OCI-LY1 (cell line): Measurements from ENCODE around the gene RSPH1.

Source experiments
- H2AFZ ChIP-seq: fragments of 200-600 bp; sonication (generic), shearing (Covaris generic); 2 replicates; pipeline ENCODE4 v1.6.0; 2014; ENCODE audit warnings: antibody characterized with exemption, mild to moderate bottlenecking, low read length
- H3F3A ChIP-seq: fragments of 200-600 bp; sonication (generic), shearing (Covaris generic); 2 replicates; pipeline ENCODE4 v1.6.0; 2014; ENCODE audit warnings: mild to moderate bottlenecking, antibody characterized with exemption, low read length, moderate library complexity; ENCODE audit not compliant: insufficient read depth
- H3K27ac ChIP-seq: fragments of 200-600 bp; sonication (generic); 2 replicates; pipeline ENCODE4 v1.5.1; 2014; ENCODE audit warnings: low read length, mixed run types, mild to moderate bottlenecking, low read depth; ENCODE audit not compliant: poor library complexity, severe bottlenecking
- H3K27me3 ChIP-seq: fragments of 200-600 bp; sonication (generic); 2 replicates; pipeline ENCODE4 v1.6.0; 2014; ENCODE audit warnings: antibody characterized with exemption, mild to moderate bottlenecking, low read length, moderate library complexity; ENCODE audit not compliant: insufficient read depth
- H3K36me3 ChIP-seq: fragments of 200-600 bp; sonication (generic); 2 replicates; pipeline ENCODE4 v1.6.1; 2014; ENCODE audit warnings: mild to moderate bottlenecking, antibody characterized with exemption, low read length, moderate library complexity, mixed read lengths; ENCODE audit not compliant: insufficient read depth
- H3K4me1 ChIP-seq: fragments of 200-600 bp; sonication (generic); 2 replicates; pipeline ENCODE4 v1.5.1; 2014; ENCODE audit warnings: mild to moderate bottlenecking, low read length, moderate library complexity; ENCODE audit not compliant: insufficient read depth, severe bottlenecking
- H3K4me2 ChIP-seq: fragments of 200-600 bp; sonication (generic), shearing (Covaris generic); 2 replicates; pipeline ENCODE4 v1.6.1; 2014; ENCODE audit warnings: low read length
- H3K4me3 ChIP-seq: fragments of 200-600 bp; sonication (generic); 2 replicates; pipeline ENCODE4 v1.5.1; 2014; ENCODE audit warnings: low read length, low read depth, mild to moderate bottlenecking, mixed read lengths; ENCODE audit not compliant: poor library complexity, severe bottlenecking
- H3K79me2 ChIP-seq: fragments of 200-600 bp; shearing (Covaris generic); 2 replicates; pipeline ENCODE4 v1.6.1; 2016; ENCODE audit warnings: mixed run types, low read length, mixed read lengths; ENCODE audit not compliant: insufficient read depth
- H3K9ac ChIP-seq: fragments of 200-600 bp; sonication (generic), shearing (Covaris generic); 2 replicates; pipeline ENCODE4 v1.6.1; 2014; ENCODE audit warnings: mild to moderate bottlenecking, low read length, mixed read lengths
- H3K9me2 ChIP-seq: fragments of 200-600 bp; sonication (generic), shearing (Covaris generic); 2 replicates; pipeline ENCODE4 v1.6.1; 2014; ENCODE audit warnings: low read depth, mild to moderate bottlenecking, low read length, mixed read lengths
- H3K9me3 ChIP-seq: fragments of 200-600 bp; shearing (Covaris generic); 2 replicates; pipeline ENCODE4 v1.6.1; 2014; ENCODE audit warnings: low read length, mixed read lengths
- H4K20me1 ChIP-seq: fragments of 200-600 bp; sonication (generic), shearing (Covaris generic); 2 replicates; pipeline ENCODE4 v1.6.0; 2016; ENCODE audit warnings: mild to moderate bottlenecking, low read length; ENCODE audit not compliant: insufficient read depth
- EZH2 ChIP-seq: fragments of 200-600 bp; sonication (generic), shearing (Covaris generic); IDR thresholded peaks from 2 replicates; pipeline ENCODE4 v1.8.0; 2017; ENCODE audit warnings: borderline replicate concordance, mixed run types, mild to moderate bottlenecking, antibody characterized with exemption, low read length, moderate library complexity, mixed read lengths
- TF ChIP-seq, protein P1 (sequence below): fragments of 200-600 bp; sonication (generic), shearing (Covaris generic); IDR thresholded peaks from 2 replicates; pipeline ENCODE4 v1.5.1; 2017; ENCODE audit warnings: mild to moderate bottlenecking, antibody characterized with exemption, low read length, moderate library complexity, mixed read lengths

RSPH1 gene

DNA sequence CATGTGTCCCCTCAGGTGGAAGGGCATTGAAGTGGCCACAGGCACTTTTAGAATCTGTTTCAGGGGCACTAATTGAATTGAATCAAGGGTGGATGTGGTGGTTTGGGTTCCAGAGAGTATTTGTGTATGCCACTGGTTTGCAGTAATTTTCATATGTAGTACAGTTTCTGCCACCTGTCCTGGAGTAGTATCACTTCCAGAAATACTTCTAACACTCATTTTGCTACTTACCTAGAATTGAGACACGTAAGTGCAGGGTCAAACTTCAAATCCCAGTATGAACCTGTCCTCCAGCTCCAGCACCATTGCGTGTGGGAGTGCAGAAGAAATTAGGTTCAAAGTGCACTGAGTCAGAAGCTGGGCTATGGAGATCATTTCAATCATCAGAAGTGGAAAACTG, 26.8 kb downstream of the RSPH1 start:
- Histone ChIP-seq H3K27me3 (no peaks in the 10 kb centered on the region), H3K9me2 (no peaks in the 10 kb centered on the region), H3K4me2 (no peak overlapping the region), H3K27ac (no peak overlapping the region), H3F3A (no peaks in the 10 kb centered on the region), H3K4me3 (no peak overlapping the region), H3K4me1 (peaks cover 41% of the 10 kb centered on the region), H4K20me1 (no peaks in the 10 kb centered on the region), H3K36me3 (no peaks in the 10 kb centered on the region), H2AFZ (no peak overlapping the region), H3K79me2 (no peaks in the 10 kb centered on the region), H3K9ac (no peak overlapping the region), H3K9me3 (no peaks in the 10 kb centered on the region)
- no peak for TF ChIP-seq EZH2
- TF ChIP-seq, protein P1, sequence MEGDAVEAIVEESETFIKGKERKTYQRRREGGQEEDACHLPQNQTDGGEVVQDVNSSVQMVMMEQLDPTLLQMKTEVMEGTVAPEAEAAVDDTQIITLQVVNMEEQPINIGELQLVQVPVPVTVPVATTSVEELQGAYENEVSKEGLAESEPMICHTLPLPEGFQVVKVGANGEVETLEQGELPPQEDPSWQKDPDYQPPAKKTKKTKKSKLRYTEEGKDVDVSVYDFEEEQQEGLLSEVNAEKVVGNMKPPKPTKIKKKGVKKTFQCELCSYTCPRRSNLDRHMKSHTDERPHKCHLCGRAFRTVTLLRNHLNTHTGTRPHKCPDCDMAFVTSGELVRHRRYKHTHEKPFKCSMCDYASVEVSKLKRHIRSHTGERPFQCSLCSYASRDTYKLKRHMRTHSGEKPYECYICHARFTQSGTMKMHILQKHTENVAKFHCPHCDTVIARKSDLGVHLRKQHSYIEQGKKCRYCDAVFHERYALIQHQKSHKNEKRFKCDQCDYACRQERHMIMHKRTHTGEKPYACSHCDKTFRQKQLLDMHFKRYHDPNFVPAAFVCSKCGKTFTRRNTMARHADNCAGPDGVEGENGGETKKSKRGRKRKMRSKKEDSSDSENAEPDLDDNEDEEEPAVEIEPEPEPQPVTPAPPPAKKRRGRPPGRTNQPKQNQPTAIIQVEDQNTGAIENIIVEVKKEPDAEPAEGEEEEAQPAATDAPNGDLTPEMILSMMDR, result no peak

GRCh38 chr21:42468491-42469131, 27.4 kb downstream of the RSPH1 start:
- peaks cover 47% of the 10 kb centered on the region for H3K4me1 ChIP-seq
- H3K27ac ChIP-seq, result no peak overlapping the region
- H3K4me2 ChIP-seq, result no peak overlapping the region

DNA sequence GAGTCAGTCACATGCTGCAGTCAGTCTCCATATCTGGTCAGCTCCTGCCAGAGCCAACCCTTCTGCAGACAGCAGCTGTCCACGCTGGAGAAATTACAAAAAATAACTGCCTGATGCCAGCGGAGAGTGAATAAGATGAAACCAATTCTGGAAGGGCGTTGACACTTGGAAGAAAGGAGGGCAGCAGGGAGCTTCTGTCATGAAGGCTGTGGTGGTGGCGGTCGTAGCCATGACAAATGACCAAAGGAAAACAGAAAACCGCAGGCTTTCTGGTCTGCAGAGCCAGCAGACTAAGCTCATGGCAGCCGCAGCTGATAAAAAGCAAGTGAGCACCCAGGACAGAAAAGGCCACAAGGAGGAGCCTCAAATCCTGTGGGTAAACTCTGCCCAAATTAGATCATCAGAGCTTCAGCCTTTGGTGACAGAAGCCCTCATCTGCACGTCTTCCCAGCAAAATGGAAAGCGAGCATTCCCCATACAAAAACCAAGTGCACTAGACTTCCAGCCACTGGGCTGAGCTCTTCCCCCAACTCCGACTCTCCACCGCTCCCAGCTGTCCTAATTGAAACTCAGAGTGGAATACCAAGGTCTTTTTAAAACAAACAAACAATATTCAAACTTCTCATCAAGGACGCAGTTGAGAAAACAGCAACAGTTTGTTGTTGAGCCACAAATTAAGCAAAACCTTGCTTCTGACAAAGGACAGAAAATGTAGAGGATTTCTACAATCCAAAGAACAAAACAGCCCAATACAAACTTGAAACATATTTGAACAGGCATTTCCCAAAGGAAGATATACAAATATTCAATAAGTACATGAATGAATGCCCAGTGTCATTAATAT, 28.7 kb downstream of the RSPH1 start:
- no peaks in the 10 kb centered on the region for H3F3A ChIP-seq
- no peaks in the 10 kb centered on the region for H3K79me2 ChIP-seq
- H3K9ac ChIP-seq, result no peak overlapping the region
- no peaks in the 10 kb centered on the region for H4K20me1 ChIP-seq
- no peak overlapping the region for H3K4me2 ChIP-seq
- no peak for TF ChIP-seq EZH2
- TF ChIP-seq, protein P1, result peak; percentile 49
- H3K27ac ChIP-seq, result no peak overlapping the region
- H3K4me1 ChIP-seq, result peaks cover 60% of the 10 kb centered on the region
- H3K36me3 ChIP-seq, result no peaks in the 10 kb centered on the region
- no peak overlapping the region for H2AFZ ChIP-seq
- no peaks in the 10 kb centered on the region for H3K27me3 ChIP-seq
- H3K9me2 ChIP-seq, result no peaks in the 10 kb centered on the region
- no peak overlapping the region for H3K4me3 ChIP-seq
- no peaks in the 10 kb centered on the region for H3K9me3 ChIP-seq

More at GRCh38 chr21:42468491-42469131, 27.4 kb downstream of the RSPH1 start:
- no peak for TF ChIP-seq EZH2
- TF ChIP-seq, protein P1, result no peak
- Histone ChIP-seq H3K9ac (no peak overlapping the region), H3F3A (no peaks in the 10 kb centered on the region), H3K79me2 (no peaks in the 10 kb centered on the region), H3K9me2 (no peaks in the 10 kb centered on the region), H3K36me3 (no peaks in the 10 kb centered on the region), H2AFZ (no peak overlapping the region), H3K4me3 (no peak overlapping the region), H3K27me3 (no peaks in the 10 kb centered on the region), H3K9me3 (no peaks in the 10 kb centered on the region), H4K20me1 (no peaks in the 10 kb centered on the region)
